Epithelial cell of prostate (primary cell): ENCODE results near the gene ZBTB16.
"Not testable (repeated sequence)": the region's sequence is repeated elsewhere in the genome, so short reads cannot be mapped to it uniquely, and the experiment has no call there.

Source experiments
- DNase-seq: peaks from one replicate; pipeline ENCODE4 v3.0.0-alpha.2; 2011; ENCODE audit warnings: low read depth, low spot score
- H3K27ac ChIP-seq: fragments of 450-650 bp; 2 replicates; pipeline ENCODE4 v1.5.1; 2017; ENCODE audit warnings: mild to moderate bottlenecking

The ZBTB16 gene

GRCh38 chr11:114042234-114042633 is 17.3 kb upstream of the ZBTB16 start:
- no peak for DNase-seq
- no peak overlapping the region for H3K27ac ChIP-seq

DNA sequence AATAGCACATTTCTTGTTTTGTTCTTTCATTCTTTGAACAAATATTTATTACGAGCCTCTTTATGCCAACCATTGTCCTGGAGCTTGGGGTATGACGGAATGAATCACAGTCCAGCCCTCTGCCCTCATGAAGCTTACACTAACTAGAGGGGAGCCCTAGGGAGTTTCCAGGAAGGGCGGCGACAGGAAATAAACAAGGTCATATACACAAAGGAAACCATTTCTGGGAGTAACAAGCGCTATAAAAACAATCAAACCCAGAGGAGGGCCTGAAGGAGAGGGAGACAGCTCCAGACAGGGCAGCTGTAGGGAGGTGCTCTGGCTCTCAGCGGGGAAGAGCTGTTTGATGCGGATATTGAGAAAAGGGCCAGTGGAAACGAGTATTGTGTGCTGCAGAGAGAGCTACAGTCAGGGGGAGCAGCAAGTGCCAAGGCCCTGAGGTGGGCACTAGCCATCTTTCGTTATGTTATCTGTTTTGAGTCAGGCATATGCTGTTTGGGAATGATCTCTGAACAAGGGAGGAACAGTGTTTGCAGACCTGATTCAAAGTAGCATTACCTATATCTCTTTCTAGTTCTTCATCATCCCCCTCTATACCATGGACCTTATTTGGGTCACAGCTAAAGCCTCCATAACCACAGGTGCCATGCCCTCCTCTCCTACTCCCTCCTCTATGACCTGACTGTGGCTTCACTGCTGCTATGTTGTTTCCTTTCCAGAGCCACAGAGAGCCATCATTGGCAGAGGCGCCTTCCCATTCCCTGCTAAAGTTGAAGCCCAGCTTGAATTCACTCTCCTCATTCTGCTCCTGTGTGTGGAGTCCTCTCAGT is 15.3 kb upstream of the ZBTB16 start:
- no peak for DNase-seq

GRCh38 chr11:114047327-114047726 is 12.2 kb upstream of the ZBTB16 start:
- DNase-seq: no peak
- H3K27ac ChIP-seq: no peak overlapping the region

More for the DNA sequence above, 15.3 kb upstream of the ZBTB16 start:
- no peak overlapping the region for H3K27ac ChIP-seq

- no peak overlapping the region for H3K27ac ChIP-seq
- DNase-seq: no peak
Measured at GRCh38 chr11:114049050-114049449, 10.5 kb upstream of the ZBTB16 start.

- not testable (repeated sequence) for H3K27ac ChIP-seq, DNase-seq
Measured at GRCh38 chr11:114049766-114050165, 9.7 kb upstream of the ZBTB16 start.

- no peak overlapping the region for H3K27ac ChIP-seq
- no peak for DNase-seq
Measured at GRCh38 chr11:114050258-114050927, 9.1 kb upstream of the ZBTB16 start.

DNA sequence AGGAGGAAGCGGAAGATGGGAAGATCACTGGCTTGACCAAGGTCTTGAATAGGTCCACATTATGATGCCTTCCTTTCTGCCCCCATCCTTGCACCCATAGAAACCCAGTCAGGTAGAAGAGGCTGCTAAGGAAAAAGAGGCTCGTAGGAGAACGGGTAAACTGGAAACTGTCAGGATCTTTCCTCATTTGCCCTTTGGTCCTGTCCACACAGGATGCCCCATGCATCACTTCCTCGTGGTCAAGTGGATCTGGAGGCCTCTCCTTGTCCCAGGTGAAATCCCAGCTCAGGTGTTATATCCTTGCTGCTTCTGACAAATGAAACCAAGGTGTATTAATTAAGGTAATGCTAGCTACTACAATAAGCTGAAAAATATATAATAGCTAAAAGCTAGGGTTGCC is 8.0 kb upstream of the ZBTB16 start:
- no peak overlapping the region for H3K27ac ChIP-seq
- DNase-seq: no peak

- DNase-seq: no peak
- no peak overlapping the region for H3K27ac ChIP-seq
Measured at GRCh38 chr11:114052160-114052559, 7.4 kb upstream of the ZBTB16 start.

DNA sequence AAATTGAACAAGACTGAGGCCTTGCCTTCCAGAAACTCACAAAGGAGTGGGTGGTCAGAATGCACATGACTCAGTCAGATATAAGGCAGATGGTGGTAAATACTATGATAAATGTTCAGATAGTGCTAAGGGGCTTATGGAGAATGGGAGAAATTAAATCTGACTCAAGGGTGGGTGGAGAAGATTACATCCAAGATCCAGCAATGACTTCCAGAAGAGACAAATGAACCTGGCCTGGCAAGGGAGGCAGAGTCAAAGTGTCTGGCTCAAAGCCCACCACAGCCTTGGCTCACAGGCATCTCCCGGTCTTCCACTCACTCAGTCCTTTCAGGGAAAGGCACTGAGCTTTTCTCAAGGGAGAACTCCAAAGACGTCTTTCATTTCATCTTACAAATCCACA is 6.1 kb upstream of the ZBTB16 start:
- no peak overlapping the region for H3K27ac ChIP-seq
- DNase-seq: no peak

DNA sequence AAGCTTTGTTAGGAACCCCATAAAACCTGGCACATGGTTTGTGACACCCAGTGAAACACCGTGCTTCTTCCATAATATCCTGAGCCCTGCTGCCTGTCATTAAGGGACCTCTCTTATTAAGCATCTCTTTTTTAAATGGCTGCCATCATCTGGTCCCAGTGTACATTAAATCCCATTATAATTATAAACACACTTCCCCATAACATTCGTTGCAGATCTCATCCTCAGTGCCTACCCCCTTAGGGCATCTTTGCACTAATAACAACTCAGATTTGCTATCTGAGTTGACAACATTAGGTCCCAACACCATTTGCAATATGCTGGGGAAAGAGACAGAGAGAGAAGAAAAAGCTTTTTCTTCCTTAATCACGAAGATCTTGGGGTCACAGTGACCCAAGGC is 4.7 kb upstream of the ZBTB16 start:
- DNase-seq: no peak
- H3K27ac ChIP-seq: no peak overlapping the region

- DNase-seq: no peak
- H3K27ac ChIP-seq: no peak overlapping the region
Measured at GRCh38 chr11:114056409-114056808, 3.1 kb upstream of the ZBTB16 start.

DNA sequence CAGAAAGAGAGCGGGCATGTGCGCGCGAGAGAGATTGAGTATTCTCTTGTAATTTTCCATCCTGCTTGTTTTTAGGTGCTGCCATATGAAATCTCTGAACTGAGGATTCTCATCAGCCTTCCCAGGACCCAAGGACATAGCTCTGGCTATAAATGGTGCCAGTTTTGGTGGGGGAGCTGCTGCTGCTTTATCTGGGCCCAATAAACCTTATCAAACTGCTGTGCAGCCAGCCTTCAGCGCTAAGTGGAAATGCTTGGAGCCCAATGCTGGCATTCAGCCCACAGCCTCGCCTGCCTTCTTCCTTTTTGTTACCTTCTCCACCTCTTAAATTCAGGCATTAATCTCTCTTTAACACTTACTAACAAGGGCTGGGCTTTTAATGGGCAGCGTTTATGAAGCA is 2.4 kb upstream of the ZBTB16 start:
- no peak for DNase-seq
- H3K27ac ChIP-seq: no peak overlapping the region

- no peak overlapping the region for H3K27ac ChIP-seq
- no peak for DNase-seq
Measured at GRCh38 chr11:114057605-114058004, 1.9 kb upstream of the ZBTB16 start.

DNA sequence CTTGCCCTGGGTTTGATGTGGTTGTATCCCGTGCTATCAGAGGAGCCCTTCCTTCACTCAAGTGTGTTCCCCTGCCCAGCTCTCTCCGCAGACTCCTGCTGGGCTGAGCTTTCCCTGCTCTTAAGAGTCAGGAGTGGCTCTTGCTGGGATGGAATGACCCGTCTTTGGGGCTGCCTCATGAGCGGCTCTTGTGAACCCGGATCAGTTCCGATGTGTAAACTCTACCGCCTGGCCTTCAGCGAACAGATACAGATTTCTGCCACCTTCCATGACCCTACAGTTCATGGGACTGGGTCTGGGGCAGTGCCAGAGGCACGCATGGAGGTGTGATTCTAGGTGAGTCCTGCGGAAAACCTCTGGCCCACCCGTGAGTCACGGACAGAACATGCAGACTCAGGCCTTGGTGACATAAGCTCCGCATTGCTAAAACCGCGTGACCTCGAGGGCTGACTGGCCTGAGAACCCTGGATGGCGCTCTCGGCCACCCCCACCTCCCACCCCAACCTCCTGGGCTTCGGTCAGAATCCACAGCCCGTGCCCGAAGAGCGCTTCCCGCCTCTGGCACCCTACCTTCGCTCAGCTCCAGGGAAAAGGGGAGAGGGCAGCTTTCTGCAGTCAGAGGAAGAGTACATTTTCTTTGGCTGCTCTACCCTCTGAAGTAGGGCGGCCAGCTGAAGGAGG is 1.3 kb upstream of the ZBTB16 start:
- H3K27ac ChIP-seq: no peak overlapping the region
- DNase-seq: no peak

- no peak for DNase-seq
- H3K27ac ChIP-seq: no peak overlapping the region
Measured at GRCh38 chr11:114058871-114059277, 637 bp upstream of the ZBTB16 start.

DNA sequence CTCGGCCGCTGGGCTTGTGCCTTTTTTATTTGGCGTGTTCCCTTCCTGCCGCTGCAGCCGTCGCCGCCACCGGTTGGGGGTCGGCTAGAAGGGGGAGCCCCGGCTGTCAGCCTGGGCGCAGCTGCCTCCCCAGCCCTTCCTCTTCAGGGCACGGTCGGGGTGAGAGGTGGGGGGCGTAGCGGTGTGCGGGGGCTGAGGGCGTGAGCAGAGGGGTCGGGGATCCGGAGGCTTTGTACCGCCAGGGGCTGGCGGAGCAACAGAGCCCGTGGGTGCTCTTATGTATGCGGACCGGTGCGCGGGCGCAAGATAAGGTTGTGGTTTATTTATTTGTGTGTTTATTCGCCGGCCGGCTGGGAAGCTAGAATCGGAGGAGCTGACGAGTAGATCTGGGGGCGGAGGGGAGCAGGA is 477 bp downstream of the ZBTB16 start:
- no peak for DNase-seq
- no peak overlapping the region for H3K27ac ChIP-seq

- DNase-seq: no peak
- no peak overlapping the region for H3K27ac ChIP-seq
Measured at GRCh38 chr11:114060392-114061047, 1.0 kb downstream of the ZBTB16 start.

GRCh38 chr11:114061048-114061680 is 1.7 kb downstream of the ZBTB16 start:
- no peak overlapping the region for H3K27ac ChIP-seq
- DNase-seq: no peak

- H3K27ac ChIP-seq: no peak overlapping the region
Measured at GRCh38 chr11:114061681-114062049, 2.2 kb downstream of the ZBTB16 start.

DNA sequence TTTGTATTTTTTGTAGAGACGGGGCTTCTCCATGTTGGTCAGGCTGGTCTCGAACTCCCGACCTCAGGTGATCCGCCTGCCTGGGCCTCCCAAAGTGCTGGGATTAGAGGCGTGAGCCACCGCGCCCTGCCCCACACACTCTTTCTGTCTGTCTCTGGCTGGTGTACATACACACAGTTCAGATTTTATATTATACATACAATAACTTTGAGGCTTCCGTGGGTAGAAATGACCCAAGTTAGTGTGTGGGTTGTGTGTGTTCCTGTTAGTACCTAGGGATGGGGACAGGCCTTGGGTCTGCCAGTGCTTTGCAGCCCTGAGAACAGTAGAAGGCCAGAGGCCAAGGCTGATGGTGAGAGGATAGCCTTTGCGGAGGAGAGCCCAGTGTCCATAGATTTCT is 2.8 kb downstream of the ZBTB16 start:
- H3K27ac ChIP-seq: no peak overlapping the region
- DNase-seq: no peak

More at GRCh38 chr11:114061681-114062049, 2.2 kb downstream of the ZBTB16 start:
- DNase-seq: no peak
